GM06990 (cell line): Measurements from ENCODE around the gene TBC1D8.

ENCODE experiments used
- DNase-seq: peaks from one replicate; pipeline ENCODE4 v3.0.0-alpha.2; 2011; ENCODE audit not compliant: insufficient read length; ENCODE audit errors: extremely low read depth
- H3K27me3 ChIP-seq: replicated peaks from 2 replicates; pipeline ENCODE4 v1.6.0; 2011; ENCODE audit warnings: low read length; ENCODE audit not compliant: control insufficient read depth, insufficient read depth
- H3K36me3 ChIP-seq: 2 replicates; pipeline ENCODE4 v1.5.1; 2011; ENCODE audit warnings: low read length; ENCODE audit not compliant: control insufficient read depth, insufficient read depth
- H3K4me3 ChIP-seq: replicated peaks from 2 replicates; pipeline ENCODE4 v1.5.1; 2011; ENCODE audit warnings: low read depth, mild to moderate bottlenecking, control low read depth, low read length
- TF ChIP-seq, protein P1 (sequence below): IDR thresholded peaks from 2 replicates; pipeline ENCODE4 v1.5.1; 2011; ENCODE audit warnings: low read length, control low read depth, mild to moderate bottlenecking, inconsistent platforms; ENCODE audit not compliant: insufficient read depth, poor library complexity, severe bottlenecking

Gene TBC1D8

GRCh38 chr2:101106453-101107181 is 44.6 kb downstream of the TBC1D8 start:
- TF ChIP-seq, protein P1, sequence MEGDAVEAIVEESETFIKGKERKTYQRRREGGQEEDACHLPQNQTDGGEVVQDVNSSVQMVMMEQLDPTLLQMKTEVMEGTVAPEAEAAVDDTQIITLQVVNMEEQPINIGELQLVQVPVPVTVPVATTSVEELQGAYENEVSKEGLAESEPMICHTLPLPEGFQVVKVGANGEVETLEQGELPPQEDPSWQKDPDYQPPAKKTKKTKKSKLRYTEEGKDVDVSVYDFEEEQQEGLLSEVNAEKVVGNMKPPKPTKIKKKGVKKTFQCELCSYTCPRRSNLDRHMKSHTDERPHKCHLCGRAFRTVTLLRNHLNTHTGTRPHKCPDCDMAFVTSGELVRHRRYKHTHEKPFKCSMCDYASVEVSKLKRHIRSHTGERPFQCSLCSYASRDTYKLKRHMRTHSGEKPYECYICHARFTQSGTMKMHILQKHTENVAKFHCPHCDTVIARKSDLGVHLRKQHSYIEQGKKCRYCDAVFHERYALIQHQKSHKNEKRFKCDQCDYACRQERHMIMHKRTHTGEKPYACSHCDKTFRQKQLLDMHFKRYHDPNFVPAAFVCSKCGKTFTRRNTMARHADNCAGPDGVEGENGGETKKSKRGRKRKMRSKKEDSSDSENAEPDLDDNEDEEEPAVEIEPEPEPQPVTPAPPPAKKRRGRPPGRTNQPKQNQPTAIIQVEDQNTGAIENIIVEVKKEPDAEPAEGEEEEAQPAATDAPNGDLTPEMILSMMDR = no peak
- H3K27me3 ChIP-seq = no peaks in the 10 kb centered on the region
- DNase-seq = no peak
- H3K36me3 ChIP-seq = no peaks in the 10 kb centered on the region
- no peak overlapping the region for H3K4me3 ChIP-seq

DNA sequence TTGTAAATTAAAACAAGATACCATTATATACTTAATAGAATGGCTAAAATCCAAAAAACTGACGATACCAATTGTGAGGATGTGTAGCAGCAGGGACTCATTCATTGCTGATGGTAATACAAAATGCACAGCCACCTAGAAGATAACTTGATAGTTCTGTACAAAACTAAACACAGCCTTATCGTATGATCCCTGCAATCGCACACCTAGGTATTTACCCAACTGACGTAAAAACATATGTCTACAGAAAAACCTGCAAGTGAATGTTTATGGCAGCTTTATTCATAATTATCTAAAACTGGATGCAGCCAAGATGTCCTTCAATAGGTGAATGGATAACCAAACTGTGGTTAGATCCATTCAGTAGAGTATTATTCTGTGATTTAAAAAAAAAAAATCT is 45.5 kb downstream of the TBC1D8 start:
- no peak overlapping the region for H3K4me3 ChIP-seq
- TF ChIP-seq, protein P1 = no peak
- DNase-seq = no peak

DNA sequence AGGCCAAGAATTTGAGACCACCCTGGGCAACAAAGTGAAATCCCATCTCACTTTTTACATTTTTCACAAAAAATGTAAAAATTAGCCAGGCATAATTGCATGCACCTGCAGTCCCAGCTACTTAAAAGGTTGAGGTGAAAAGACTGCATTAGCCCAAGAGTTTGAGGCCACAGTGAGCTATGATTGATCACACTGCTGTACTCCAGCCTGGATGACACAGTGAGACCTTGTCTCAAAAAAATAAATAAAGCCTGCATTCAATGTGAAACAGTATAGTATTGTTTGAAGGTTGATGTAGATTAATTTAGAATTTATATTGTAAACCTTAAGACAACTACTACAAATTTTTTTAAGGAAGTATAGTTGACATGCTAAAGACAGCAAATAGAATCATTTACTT is 53.5 kb downstream of the TBC1D8 start:
- H3K36me3 ChIP-seq = no peaks in the 10 kb centered on the region
- TF ChIP-seq, protein P1 = no peak
- H3K4me3 ChIP-seq = no peak overlapping the region
- H3K27me3 ChIP-seq = no peaks in the 10 kb centered on the region
- no peak for DNase-seq

More for the DNA sequence above, 45.5 kb downstream of the TBC1D8 start:
- no peaks in the 10 kb centered on the region for H3K27me3 ChIP-seq
- no peaks in the 10 kb centered on the region for H3K36me3 ChIP-seq

DNA sequence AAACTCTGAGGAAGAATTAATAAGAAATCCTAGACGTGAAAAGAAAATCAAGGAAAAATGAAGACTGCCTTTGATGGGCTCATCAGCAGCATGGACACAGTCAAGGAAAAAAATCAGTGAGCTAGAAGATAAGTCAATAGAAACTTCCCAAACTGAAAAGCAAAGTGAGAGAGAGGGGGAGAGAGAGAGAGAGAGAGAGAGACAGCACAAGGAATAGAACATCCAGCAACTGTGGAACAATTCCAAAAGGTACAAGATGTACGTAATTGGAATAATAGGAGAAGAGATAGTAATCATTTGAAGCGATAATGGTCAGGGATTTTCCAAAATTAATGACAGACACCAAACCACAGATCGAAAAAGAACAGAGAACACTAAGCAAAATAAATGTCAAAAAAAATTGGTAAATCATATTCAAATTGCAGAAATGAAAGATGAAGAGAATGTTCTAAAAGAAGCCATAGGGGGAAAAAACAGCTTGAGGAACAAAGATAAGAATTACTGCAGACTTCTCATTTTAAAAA is 54.5 kb downstream of the TBC1D8 start:
- DNase-seq = no peak
- H3K27me3 ChIP-seq = no peaks in the 10 kb centered on the region
- no peaks in the 10 kb centered on the region for H3K36me3 ChIP-seq
- TF ChIP-seq, protein P1 = no peak
- no peak overlapping the region for H3K4me3 ChIP-seq

- Histone ChIP-seq H3K36me3 (no peaks in the 10 kb centered on the region), H3K27me3 (no peaks in the 10 kb centered on the region), H3K4me3 (no peak overlapping the region)
- TF ChIP-seq, protein P1 = no peak
- DNase-seq = no peak
Measured at GRCh38 chr2:101094351-101094750, 56.8 kb downstream of the TBC1D8 start.
